SK-N-SH treated with all-trans-retinoic acid at 6 μM for 48 hours (cell line): ENCODE results near the gene TENT4B.
A peak's percentile ranks its signal among the peaks of the same experiment; 100 is the strongest.

Experiments used
- ATAC-seq: fragments of 200-7000 bp; cut with Tn5 transposase; 3 replicates; pipeline ENCODE4 v1.9.1; 2020; ENCODE audit warnings: mild to moderate bottlenecking, moderate library complexity
- ARNTL ChIP-seq: fragments of 450-650 bp; formaldehyde crosslinking; IDR thresholded peaks from 2 replicates; pipeline ENCODE4 v1.5.0; 2020; ENCODE audit warnings: low read depth, mild to moderate bottlenecking, moderate library complexity, borderline replicate concordance
- BACH2 ChIP-seq: fragments of 250-450 bp; sonication (Bioruptor Pico); IDR thresholded peaks from 2 replicates; pipeline ENCODE4 v1.9.0; 2021; ENCODE audit warnings: mild to moderate bottlenecking, borderline replicate concordance
- CSDC2 ChIP-seq: fragments of 250-450 bp; sonication (Bioruptor Pico); IDR thresholded peaks from 2 replicates; pipeline ENCODE4 v1.5.0; 2020; ENCODE audit warnings: mild to moderate bottlenecking, moderate library complexity
- CSRNP3 ChIP-seq: fragments of 250-450 bp; sonication (Bioruptor Pico); IDR thresholded peaks from 2 replicates; pipeline ENCODE4 v1.5.1; 2021; ENCODE audit warnings: mild to moderate bottlenecking, moderate library complexity
- ESRRG ChIP-seq: fragments of 250-450 bp; sonication (Bioruptor Pico); IDR thresholded peaks from 2 replicates; pipeline ENCODE4 v1.6.1; 2021; ENCODE audit warnings: mild to moderate bottlenecking
- GLIS3 ChIP-seq: fragments of 250-450 bp; sonication (Bioruptor Pico); IDR thresholded peaks from 2 replicates; pipeline ENCODE4 v1.5.0; 2020; ENCODE audit warnings: mild to moderate bottlenecking, moderate library complexity
- ISL1 ChIP-seq: fragments of 250-450 bp; sonication (Bioruptor Pico); IDR thresholded peaks from 2 replicates; pipeline ENCODE4 v2.1.2; 2022; ENCODE audit warnings: mild to moderate bottlenecking, moderate library complexity
- OSR1 ChIP-seq: fragments of 250-450 bp; sonication (Bioruptor Pico); IDR thresholded peaks from 2 replicates; pipeline ENCODE4 v1.8.0; 2022; ENCODE audit warnings: moderate library complexity, mild to moderate bottlenecking, inconsistent platforms
- PATZ1 ChIP-seq: fragments of 250-450 bp; sonication (Bioruptor Pico); IDR thresholded peaks from 2 replicates; pipeline ENCODE4 v1.8.0; 2020; ENCODE audit warnings: mild to moderate bottlenecking, moderate library complexity, borderline replicate concordance
- RARB ChIP-seq: fragments of 250-450 bp; sonication (Bioruptor Pico); IDR thresholded peaks from 2 replicates; pipeline ENCODE4 v1.8.0; 2021; ENCODE audit warnings: mild to moderate bottlenecking, moderate library complexity
- SNAI2 ChIP-seq: fragments of 250-450 bp; sonication (Bioruptor Pico); IDR thresholded peaks from 2 replicates; pipeline ENCODE4 v1.5.0; 2020; ENCODE audit warnings: mild to moderate bottlenecking, moderate library complexity
- TCF4 ChIP-seq: fragments of 250-450 bp; sonication (Bioruptor Pico); IDR thresholded peaks from 2 replicates; pipeline ENCODE4 v1.8.0; 2021; ENCODE audit warnings: mild to moderate bottlenecking, moderate library complexity, borderline replicate concordance
- TOX ChIP-seq: fragments of 250-450 bp; sonication (Bioruptor Pico); IDR thresholded peaks from 2 replicates; pipeline ENCODE4 v1.8.0; 2021; ENCODE audit warnings: mild to moderate bottlenecking, moderate library complexity, borderline replicate concordance
- TSHZ2 ChIP-seq: fragments of 250-450 bp; sonication (Bioruptor Pico); IDR thresholded peaks from 2 replicates; pipeline ENCODE4 v1.5.0; 2020; ENCODE audit warnings: mild to moderate bottlenecking, moderate library complexity
- ZC3H10 ChIP-seq: fragments of 250-450 bp; sonication (Bioruptor Pico); IDR thresholded peaks from 2 replicates; pipeline ENCODE4 v1.5.1; 2021; ENCODE audit warnings: mild to moderate bottlenecking, moderate library complexity
- ZFP3 ChIP-seq: fragments of 250-450 bp; sonication (Bioruptor Pico); IDR thresholded peaks from 2 replicates; pipeline ENCODE4 v1.5.0; 2020; ENCODE audit warnings: mild to moderate bottlenecking, moderate library complexity
- ZFP30 ChIP-seq: fragments of 450-650 bp; formaldehyde crosslinking; IDR thresholded peaks from 2 replicates; pipeline ENCODE4 v1.5.0; 2022; ENCODE audit warnings: mild to moderate bottlenecking, moderate library complexity
- ZNF565 ChIP-seq: fragments of 450-650 bp; formaldehyde crosslinking; conservative IDR thresholded peaks from 2 replicates; pipeline ENCODE4 v1.5.0; 2020; ENCODE audit warnings: low read depth, mild to moderate bottlenecking, moderate library complexity
- ZNF70 ChIP-seq: fragments of 450-650 bp; formaldehyde crosslinking; IDR thresholded peaks from 2 replicates; pipeline ENCODE4 v1.5.0; 2020; ENCODE audit warnings: mild to moderate bottlenecking, moderate library complexity
- ZNF8 ChIP-seq: fragments of 450-650 bp; formaldehyde crosslinking; IDR thresholded peaks from 2 replicates; pipeline ENCODE4 v1.5.0; 2020; ENCODE audit warnings: mild to moderate bottlenecking, moderate library complexity
- TF ChIP-seq, protein P1 (sequence below): fragments of 250-450 bp; sonication (Bioruptor Pico); IDR thresholded peaks from 2 replicates; pipeline ENCODE4 v1.5.1; 2020; ENCODE audit warnings: low read depth, mild to moderate bottlenecking, moderate library complexity
- TF ChIP-seq, protein P2 (sequence below): fragments of 250-450 bp; sonication (Bioruptor Pico); IDR thresholded peaks from 2 replicates; pipeline ENCODE4 v1.8.0; 2021; ENCODE audit warnings: low read depth, mild to moderate bottlenecking, moderate library complexity, borderline replicate concordance

TENT4B gene

DNA sequence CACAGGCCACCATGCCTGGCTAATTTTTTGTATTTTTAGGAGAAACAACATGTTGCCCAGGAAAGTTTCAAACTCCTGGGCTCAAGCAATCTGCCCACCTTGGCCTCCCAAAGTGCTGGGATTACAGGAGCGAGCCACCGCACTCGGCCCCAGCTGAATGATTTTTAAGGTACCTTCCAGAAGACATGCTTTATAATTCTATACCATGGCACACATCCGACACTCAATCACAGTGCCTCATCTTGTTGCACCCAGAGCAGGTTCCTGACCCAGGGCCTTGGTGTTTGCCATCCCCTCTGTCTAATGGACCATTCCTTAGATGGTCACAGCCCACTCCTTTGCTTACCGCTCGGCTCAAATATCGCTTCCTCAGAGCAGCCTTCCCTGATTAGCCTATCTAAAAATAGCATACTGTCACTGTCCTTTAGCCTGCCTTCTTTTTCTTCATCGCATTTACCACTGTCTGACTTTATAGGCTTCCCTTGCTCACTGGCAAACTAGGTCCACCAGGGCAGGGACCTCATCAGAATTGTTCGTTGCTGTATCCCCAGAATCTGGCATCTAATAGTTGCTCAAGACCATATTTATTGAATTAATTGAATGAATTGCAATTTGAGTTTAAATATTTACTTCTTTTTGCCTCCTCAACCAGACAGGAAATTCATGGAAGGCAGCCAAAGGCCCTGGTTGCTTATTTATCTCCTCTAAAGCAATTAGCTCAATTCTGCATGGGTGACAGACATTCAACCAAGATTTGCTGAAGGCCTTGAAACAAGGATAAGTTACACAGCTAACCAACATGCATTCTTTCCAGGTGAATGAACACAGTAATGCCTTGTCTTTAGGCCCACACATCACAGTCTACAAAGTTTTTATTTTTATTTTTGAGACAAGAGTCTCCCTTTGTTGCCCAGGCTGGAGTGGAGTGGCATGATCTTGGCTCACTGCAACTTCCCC lies 6.3 kb upstream of the TENT4B start:
- no peak; the same call in 2 of the 3 replicates for ATAC-seq
- TF ChIP-seq ZNF8, result no peak
- TF ChIP-seq PATZ1 (CRISPR knock-in tag), result no peak
- TF ChIP-seq ZFP3 (CRISPR knock-in tag), result peak; percentile 72; the same call in 1 of the 2 replicates
- no peak for TF ChIP-seq OSR1 (CRISPR knock-in tag)
- TF ChIP-seq ZNF565 (CRISPR knock-in tag), result no peak
- no peak for TF ChIP-seq TOX (CRISPR knock-in tag)
- TF ChIP-seq SNAI2 (CRISPR knock-in tag), result no peak
- no peak for TF ChIP-seq ISL1 (CRISPR knock-in tag)

- no peak for ATAC-seq
- no peak for TF ChIP-seq SNAI2 (CRISPR knock-in tag)
- no peak for TF ChIP-seq OSR1 (CRISPR knock-in tag)
- no peak for TF ChIP-seq ZC3H10 (CRISPR knock-in tag)
- TF ChIP-seq ZFP30 (CRISPR knock-in tag), result no peak
- no peak for TF ChIP-seq ARNTL (CRISPR knock-in tag)
- TF ChIP-seq ZFP3 (CRISPR knock-in tag), result no peak
- TF ChIP-seq GLIS3, result no peak
- no peak for TF ChIP-seq BACH2 (CRISPR knock-in tag)
- no peak for TF ChIP-seq TCF4 (CRISPR knock-in tag)
- TF ChIP-seq, protein P1, sequence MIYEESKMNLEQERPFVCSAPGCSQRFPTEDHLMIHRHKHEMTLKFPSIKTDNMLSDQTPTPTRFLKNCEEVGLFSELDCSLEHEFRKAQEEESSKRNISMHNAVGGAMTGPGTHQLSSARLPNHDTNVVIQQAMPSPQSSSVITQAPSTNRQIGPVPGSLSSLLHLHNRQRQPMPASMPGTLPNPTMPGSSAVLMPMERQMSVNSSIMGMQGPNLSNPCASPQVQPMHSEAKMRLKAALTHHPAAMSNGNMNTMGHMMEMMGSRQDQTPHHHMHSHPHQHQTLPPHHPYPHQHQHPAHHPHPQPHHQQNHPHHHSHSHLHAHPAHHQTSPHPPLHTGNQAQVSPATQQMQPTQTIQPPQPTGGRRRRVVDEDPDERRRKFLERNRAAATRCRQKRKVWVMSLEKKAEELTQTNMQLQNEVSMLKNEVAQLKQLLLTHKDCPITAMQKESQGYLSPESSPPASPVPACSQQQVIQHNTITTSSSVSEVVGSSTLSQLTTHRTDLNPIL (CRISPR knock-in tag), result no peak
Observed at GRCh38 chr16:50151322-50151721, 1.8 kb upstream of the TENT4B start.

DNA sequence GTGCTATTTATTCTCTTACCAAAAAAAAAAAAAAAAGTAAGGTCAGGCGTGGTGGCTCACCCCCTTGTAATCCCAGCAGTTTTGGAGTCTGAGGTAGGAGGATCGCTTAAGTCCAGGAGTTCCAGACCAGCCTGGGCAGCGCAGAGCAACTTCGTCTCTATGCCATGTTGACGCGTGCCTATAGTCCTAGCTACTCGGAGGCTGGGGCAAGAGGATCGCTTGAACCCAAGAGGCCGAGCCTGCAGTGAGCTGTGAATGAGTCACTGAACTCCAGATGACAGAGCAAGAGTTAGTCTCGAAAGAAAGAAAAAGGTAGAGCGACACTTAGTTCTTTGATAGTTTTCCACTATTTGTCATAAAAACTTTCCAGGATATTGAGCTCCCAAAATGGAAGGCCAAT lies 1.4 kb upstream of the TENT4B start:
- no peak for TF ChIP-seq SNAI2 (CRISPR knock-in tag)
- TF ChIP-seq ZNF70 (CRISPR knock-in tag), result no peak
- TF ChIP-seq, protein P2, sequence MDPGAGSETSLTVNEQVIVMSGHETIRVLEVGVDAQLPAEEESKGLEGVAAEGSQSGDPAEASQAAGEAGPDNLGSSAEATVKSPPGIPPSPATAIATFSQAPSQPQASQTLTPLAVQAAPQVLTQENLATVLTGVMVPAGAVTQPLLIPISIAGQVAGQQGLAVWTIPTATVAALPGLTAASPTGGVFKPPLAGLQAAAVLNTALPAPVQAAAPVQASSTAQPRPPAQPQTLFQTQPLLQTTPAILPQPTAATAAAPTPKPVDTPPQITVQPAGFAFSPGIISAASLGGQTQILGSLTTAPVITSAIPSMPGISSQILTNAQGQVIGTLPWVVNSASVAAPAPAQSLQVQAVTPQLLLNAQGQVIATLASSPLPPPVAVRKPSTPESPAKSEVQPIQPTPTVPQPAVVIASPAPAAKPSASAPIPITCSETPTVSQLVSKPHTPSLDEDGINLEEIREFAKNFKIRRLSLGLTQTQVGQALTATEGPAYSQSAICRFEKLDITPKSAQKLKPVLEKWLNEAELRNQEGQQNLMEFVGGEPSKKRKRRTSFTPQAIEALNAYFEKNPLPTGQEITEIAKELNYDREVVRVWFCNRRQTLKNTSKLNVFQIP, result no peak
- TF ChIP-seq ZFP30 (CRISPR knock-in tag), result no peak
- TF ChIP-seq ESRRG, result no peak
- no peak for TF ChIP-seq ZC3H10 (CRISPR knock-in tag)
- TF ChIP-seq, protein P1 (CRISPR knock-in tag), result no peak
- no peak for TF ChIP-seq RARB (CRISPR knock-in tag)
- TF ChIP-seq TCF4 (CRISPR knock-in tag), result no peak
- TF ChIP-seq TOX (CRISPR knock-in tag), result no peak
- no peak for TF ChIP-seq ZNF8
- TF ChIP-seq CSDC2 (CRISPR knock-in tag), result no peak
- no peak for TF ChIP-seq OSR1 (CRISPR knock-in tag)
- no peak for TF ChIP-seq ISL1 (CRISPR knock-in tag)
- TF ChIP-seq ZNF565 (CRISPR knock-in tag), result no peak
- TF ChIP-seq BACH2 (CRISPR knock-in tag), result no peak
- no peak for TF ChIP-seq TSHZ2 (CRISPR knock-in tag)
- TF ChIP-seq ARNTL (CRISPR knock-in tag), result no peak
- TF ChIP-seq CSRNP3 (CRISPR knock-in tag), result no peak
- no peak for ATAC-seq
